MM.1S (cell line): ENCODE data around the gene PLCH2.

Experiments
- CTCF ChIP-seq: fragments of 300-600 bp; sonication (generic); IDR thresholded peaks from 2 replicates; pipeline ENCODE4 v1.5.1; 2016; ENCODE audit warnings: antibody characterized with exemption, low read length, mixed read lengths
- EZH2 ChIP-seq: fragments of 300-600 bp; sonication (generic); optimal IDR thresholded peaks from 2 replicates; pipeline ENCODE3; 2017; ENCODE audit warnings: low read depth, mild to moderate bottlenecking, antibody characterized with exemption, low read length, mixed read lengths

GRCh38 chr1:2519729-2520128 lies 43.6 kb downstream of the PLCH2 start:
- no peak for TF ChIP-seq CTCF
- TF ChIP-seq EZH2: no peak
